SK-N-SH treated with all-trans-retinoic acid at 6 μM for 48 hours (cell line): ENCODE data around the gene SLC22A2.

ENCODE experiments used
- ATAC-seq: fragments of 200-7000 bp; cut with Tn5 transposase; 3 replicates; pipeline ENCODE4 v1.9.1; 2020; ENCODE audit warnings: mild to moderate bottlenecking, moderate library complexity
- ARNTL ChIP-seq: fragments of 450-650 bp; formaldehyde crosslinking; IDR thresholded peaks from 2 replicates; pipeline ENCODE4 v1.5.0; 2020; ENCODE audit warnings: low read depth, mild to moderate bottlenecking, moderate library complexity, borderline replicate concordance
- BACH2 ChIP-seq: fragments of 250-450 bp; sonication (Bioruptor Pico); IDR thresholded peaks from 2 replicates; pipeline ENCODE4 v1.9.0; 2021; ENCODE audit warnings: mild to moderate bottlenecking, borderline replicate concordance
- CREB5 ChIP-seq: fragments of 250-450 bp; sonication (Bioruptor Pico); IDR thresholded peaks from 2 replicates; pipeline ENCODE4 v1.5.1; 2020; ENCODE audit warnings: low read depth, mild to moderate bottlenecking, moderate library complexity
- CSDC2 ChIP-seq: fragments of 250-450 bp; sonication (Bioruptor Pico); IDR thresholded peaks from 2 replicates; pipeline ENCODE4 v1.5.0; 2020; ENCODE audit warnings: mild to moderate bottlenecking, moderate library complexity
- CSRNP3 ChIP-seq: fragments of 250-450 bp; sonication (Bioruptor Pico); IDR thresholded peaks from 2 replicates; pipeline ENCODE4 v1.5.1; 2021; ENCODE audit warnings: mild to moderate bottlenecking, moderate library complexity
- ESRRG ChIP-seq: fragments of 250-450 bp; sonication (Bioruptor Pico); IDR thresholded peaks from 2 replicates; pipeline ENCODE4 v1.6.1; 2021; ENCODE audit warnings: mild to moderate bottlenecking
- GLIS3 ChIP-seq: fragments of 250-450 bp; sonication (Bioruptor Pico); IDR thresholded peaks from 2 replicates; pipeline ENCODE4 v1.5.0; 2020; ENCODE audit warnings: mild to moderate bottlenecking, moderate library complexity
- ISL1 ChIP-seq: fragments of 250-450 bp; sonication (Bioruptor Pico); IDR thresholded peaks from 2 replicates; pipeline ENCODE4 v2.1.2; 2022; ENCODE audit warnings: mild to moderate bottlenecking, moderate library complexity
- OSR1 ChIP-seq: fragments of 250-450 bp; sonication (Bioruptor Pico); IDR thresholded peaks from 2 replicates; pipeline ENCODE4 v1.8.0; 2022; ENCODE audit warnings: moderate library complexity, mild to moderate bottlenecking, inconsistent platforms
- POU6F1 ChIP-seq: fragments of 250-450 bp; sonication (Bioruptor Pico); IDR thresholded peaks from 2 replicates; pipeline ENCODE4 v1.8.0; 2021; ENCODE audit warnings: low read depth, mild to moderate bottlenecking, moderate library complexity, borderline replicate concordance
- PPARA ChIP-seq: fragments of 250-450 bp; sonication (Bioruptor Pico); IDR thresholded peaks from 2 replicates; pipeline ENCODE4 v1.5.0; 2020; ENCODE audit warnings: mild to moderate bottlenecking, borderline replicate concordance
- RARB ChIP-seq: fragments of 250-450 bp; sonication (Bioruptor Pico); IDR thresholded peaks from 2 replicates; pipeline ENCODE4 v1.8.0; 2021; ENCODE audit warnings: mild to moderate bottlenecking, moderate library complexity
- SNAI2 ChIP-seq: fragments of 250-450 bp; sonication (Bioruptor Pico); IDR thresholded peaks from 2 replicates; pipeline ENCODE4 v1.5.0; 2020; ENCODE audit warnings: mild to moderate bottlenecking, moderate library complexity
- TOX ChIP-seq: fragments of 250-450 bp; sonication (Bioruptor Pico); IDR thresholded peaks from 2 replicates; pipeline ENCODE4 v1.8.0; 2021; ENCODE audit warnings: mild to moderate bottlenecking, moderate library complexity, borderline replicate concordance
- ZC3H10 ChIP-seq: fragments of 250-450 bp; sonication (Bioruptor Pico); IDR thresholded peaks from 2 replicates; pipeline ENCODE4 v1.5.1; 2021; ENCODE audit warnings: mild to moderate bottlenecking, moderate library complexity
- ZFP3 ChIP-seq: fragments of 250-450 bp; sonication (Bioruptor Pico); IDR thresholded peaks from 2 replicates; pipeline ENCODE4 v1.5.0; 2020; ENCODE audit warnings: mild to moderate bottlenecking, moderate library complexity
- ZFP30 ChIP-seq: fragments of 450-650 bp; formaldehyde crosslinking; IDR thresholded peaks from 2 replicates; pipeline ENCODE4 v1.5.0; 2022; ENCODE audit warnings: mild to moderate bottlenecking, moderate library complexity
- ZNF565 ChIP-seq: fragments of 450-650 bp; formaldehyde crosslinking; conservative IDR thresholded peaks from 2 replicates; pipeline ENCODE4 v1.5.0; 2020; ENCODE audit warnings: low read depth, mild to moderate bottlenecking, moderate library complexity
- ZNF70 ChIP-seq: fragments of 450-650 bp; formaldehyde crosslinking; IDR thresholded peaks from 2 replicates; pipeline ENCODE4 v1.5.0; 2020; ENCODE audit warnings: mild to moderate bottlenecking, moderate library complexity
- ZNF8 ChIP-seq: fragments of 450-650 bp; formaldehyde crosslinking; IDR thresholded peaks from 2 replicates; pipeline ENCODE4 v1.5.0; 2020; ENCODE audit warnings: mild to moderate bottlenecking, moderate library complexity
- TF ChIP-seq, protein P1 (sequence below): fragments of 250-450 bp; sonication (Bioruptor Pico); IDR thresholded peaks from 2 replicates; pipeline ENCODE4 v1.5.0; 2020; ENCODE audit warnings: mild to moderate bottlenecking, moderate library complexity
- TF ChIP-seq, protein P2 (sequence below): fragments of 250-450 bp; sonication (Bioruptor Pico); IDR thresholded peaks from 2 replicates; pipeline ENCODE4 v1.8.0; 2020; ENCODE audit warnings: mild to moderate bottlenecking, moderate library complexity, borderline replicate concordance

SLC22A2 gene

DNA sequence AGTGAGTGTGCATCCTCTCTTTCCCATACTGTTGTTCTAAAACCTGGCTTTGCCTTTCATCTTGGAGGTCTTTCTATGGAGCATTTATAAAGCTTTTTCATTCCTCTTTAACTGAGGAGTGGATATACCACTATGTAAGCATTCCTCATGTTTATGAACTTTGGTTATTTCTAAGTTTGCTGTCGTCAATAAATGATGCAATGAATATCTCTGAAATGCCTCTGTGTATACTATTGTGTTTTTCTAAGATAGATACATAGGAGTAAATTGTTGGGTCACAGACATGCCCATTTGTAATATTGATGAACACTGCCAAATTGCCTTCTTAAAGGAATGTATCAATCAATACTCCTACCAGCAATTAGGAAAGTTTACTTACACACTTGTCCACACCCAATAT lies 53.9 kb downstream of the SLC22A2 start:
- no peak for ATAC-seq

GRCh38 chr6:160203953-160204352 lies 54.7 kb downstream of the SLC22A2 start:
- no peak for ATAC-seq

More for the DNA sequence above, 53.9 kb downstream of the SLC22A2 start:
- TF ChIP-seq SNAI2: no peak
- no peak for TF ChIP-seq CREB5 (CRISPR knock-in tag)
- TF ChIP-seq ARNTL (CRISPR knock-in tag): no peak
- TF ChIP-seq PPARA: no peak
- TF ChIP-seq POU6F1: no peak
- no peak for TF ChIP-seq GLIS3 (CRISPR knock-in tag)
- no peak for TF ChIP-seq ZC3H10
- TF ChIP-seq, all 23 proteins: peak for 0

DNA sequence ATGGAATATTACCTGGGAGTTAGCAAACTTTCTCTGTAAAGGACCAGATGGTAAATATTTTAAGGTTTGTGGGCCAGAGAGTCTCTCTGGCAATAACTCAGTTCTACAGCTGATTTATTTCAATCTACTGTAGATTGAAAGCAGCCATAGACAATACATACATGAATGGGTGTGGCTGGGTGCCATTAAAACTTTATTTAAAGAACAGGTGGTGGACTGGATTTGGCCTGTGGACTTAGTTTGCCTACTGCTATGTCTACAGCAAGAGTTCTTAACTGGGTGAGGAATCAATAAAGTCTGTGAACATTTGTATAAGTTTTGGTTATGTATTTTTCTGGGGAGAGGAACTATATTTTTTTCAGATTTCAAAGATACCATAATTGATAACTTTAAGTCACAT lies 55.1 kb downstream of the SLC22A2 start:
- TF ChIP-seq RARB: no peak
- TF ChIP-seq OSR1: no peak
- no peak for TF ChIP-seq ISL1 (CRISPR knock-in tag)
- TF ChIP-seq TOX: no peak
- TF ChIP-seq, protein P1, sequence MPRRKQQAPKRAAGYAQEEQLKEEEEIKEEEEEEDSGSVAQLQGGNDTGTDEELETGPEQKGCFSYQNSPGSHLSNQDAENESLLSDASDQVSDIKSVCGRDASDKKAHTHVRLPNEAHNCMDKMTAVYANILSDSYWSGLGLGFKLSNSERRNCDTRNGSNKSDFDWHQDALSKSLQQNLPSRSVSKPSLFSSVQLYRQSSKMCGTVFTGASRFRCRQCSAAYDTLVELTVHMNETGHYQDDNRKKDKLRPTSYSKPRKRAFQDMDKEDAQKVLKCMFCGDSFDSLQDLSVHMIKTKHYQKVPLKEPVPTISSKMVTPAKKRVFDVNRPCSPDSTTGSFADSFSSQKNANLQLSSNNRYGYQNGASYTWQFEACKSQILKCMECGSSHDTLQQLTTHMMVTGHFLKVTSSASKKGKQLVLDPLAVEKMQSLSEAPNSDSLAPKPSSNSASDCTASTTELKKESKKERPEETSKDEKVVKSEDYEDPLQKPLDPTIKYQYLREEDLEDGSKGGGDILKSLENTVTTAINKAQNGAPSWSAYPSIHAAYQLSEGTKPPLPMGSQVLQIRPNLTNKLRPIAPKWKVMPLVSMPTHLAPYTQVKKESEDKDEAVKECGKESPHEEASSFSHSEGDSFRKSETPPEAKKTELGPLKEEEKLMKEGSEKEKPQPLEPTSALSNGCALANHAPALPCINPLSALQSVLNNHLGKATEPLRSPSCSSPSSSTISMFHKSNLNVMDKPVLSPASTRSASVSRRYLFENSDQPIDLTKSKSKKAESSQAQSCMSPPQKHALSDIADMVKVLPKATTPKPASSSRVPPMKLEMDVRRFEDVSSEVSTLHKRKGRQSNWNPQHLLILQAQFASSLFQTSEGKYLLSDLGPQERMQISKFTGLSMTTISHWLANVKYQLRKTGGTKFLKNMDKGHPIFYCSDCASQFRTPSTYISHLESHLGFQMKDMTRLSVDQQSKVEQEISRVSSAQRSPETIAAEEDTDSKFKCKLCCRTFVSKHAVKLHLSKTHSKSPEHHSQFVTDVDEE (CRISPR knock-in tag): no peak
- TF ChIP-seq ARNTL (CRISPR knock-in tag): no peak
- TF ChIP-seq CSDC2 (CRISPR knock-in tag): no peak
- TF ChIP-seq GLIS3 (CRISPR knock-in tag): no peak
- TF ChIP-seq POU6F1: no peak
- TF ChIP-seq, all 23 proteins: peak for 0
- ATAC-seq: no peak

More at GRCh38 chr6:160203953-160204352, 54.7 kb downstream of the SLC22A2 start:
- TF ChIP-seq ISL1 (CRISPR knock-in tag) (no peak), ZNF565 (CRISPR knock-in tag) (no peak), ZNF70 (no peak), ESRRG (CRISPR knock-in tag) (no peak), PPARA (no peak), CSRNP3 (no peak), TOX (no peak), CREB5 (CRISPR knock-in tag) (no peak), RARB (no peak), ARNTL (CRISPR knock-in tag) (no peak), BACH2 (CRISPR knock-in tag) (no peak), ZFP30 (no peak), OSR1 (no peak), CSDC2 (CRISPR knock-in tag) (no peak), ZFP3 (CRISPR knock-in tag) (no peak), ZNF8 (CRISPR knock-in tag) (no peak)
- TF ChIP-seq, protein P2, sequence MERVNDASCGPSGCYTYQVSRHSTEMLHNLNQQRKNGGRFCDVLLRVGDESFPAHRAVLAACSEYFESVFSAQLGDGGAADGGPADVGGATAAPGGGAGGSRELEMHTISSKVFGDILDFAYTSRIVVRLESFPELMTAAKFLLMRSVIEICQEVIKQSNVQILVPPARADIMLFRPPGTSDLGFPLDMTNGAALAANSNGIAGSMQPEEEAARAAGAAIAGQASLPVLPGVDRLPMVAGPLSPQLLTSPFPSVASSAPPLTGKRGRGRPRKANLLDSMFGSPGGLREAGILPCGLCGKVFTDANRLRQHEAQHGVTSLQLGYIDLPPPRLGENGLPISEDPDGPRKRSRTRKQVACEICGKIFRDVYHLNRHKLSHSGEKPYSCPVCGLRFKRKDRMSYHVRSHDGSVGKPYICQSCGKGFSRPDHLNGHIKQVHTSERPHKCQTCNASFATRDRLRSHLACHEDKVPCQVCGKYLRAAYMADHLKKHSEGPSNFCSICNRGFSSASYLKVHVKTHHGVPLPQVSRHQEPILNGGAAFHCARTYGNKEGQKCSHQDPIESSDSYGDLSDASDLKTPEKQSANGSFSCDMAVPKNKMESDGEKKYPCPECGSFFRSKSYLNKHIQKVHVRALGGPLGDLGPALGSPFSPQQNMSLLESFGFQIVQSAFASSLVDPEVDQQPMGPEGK (CRISPR knock-in tag): no peak
